GM18505 (cell line): ENCODE measurements around the gene CAD.
"Not testable (repeated sequence)": the region's sequence is repeated elsewhere in the genome, so short reads cannot be mapped to it uniquely, and the experiment has no call there.

Experiments
- ATAC-seq: cut with Tn5 transposase; IDR thresholded peaks from one replicate; pipeline ENCODE4 v1.9.1; 2021; ENCODE audit not compliant: unreplicated experiment
- POLR2A ChIP-seq: IDR thresholded peaks from 4 replicates; pipeline ENCODE4 v1.6.1; 2011; ENCODE audit warnings: borderline replicate concordance; ENCODE audit not compliant: insufficient read depth, insufficient read length; ENCODE audit errors: extremely low read depth

The CAD gene

GRCh38 chr2:27186613-27187345 is 30.4 kb upstream of the CAD start:
- TF ChIP-seq POLR2A = no peak
- no peak for ATAC-seq

GRCh38 chr2:27189989-27190388 is 27.2 kb upstream of the CAD start:
- TF ChIP-seq POLR2A = no peak
- ATAC-seq = no peak

GRCh38 chr2:27191070-27191829 is 25.9 kb upstream of the CAD start:
- no peak for ATAC-seq
- TF ChIP-seq POLR2A = no peak

GRCh38 chr2:27194538-27195354 is 22.4 kb upstream of the CAD start:
- no peak for ATAC-seq
- no peak for TF ChIP-seq POLR2A

- not testable (repeated sequence) for ATAC-seq
Measured at GRCh38 chr2:27195799-27196198, 21.4 kb upstream of the CAD start.

GRCh38 chr2:27198068-27198467 is 19.1 kb upstream of the CAD start:
- not testable (repeated sequence) for ATAC-seq

- ATAC-seq = no peak
- no peak for TF ChIP-seq POLR2A
Measured at GRCh38 chr2:27198627-27199026, 18.5 kb upstream of the CAD start.

GRCh38 chr2:27199241-27199640 is 17.9 kb upstream of the CAD start:
- ATAC-seq = no peak
- no peak for TF ChIP-seq POLR2A

- TF ChIP-seq POLR2A = no peak
Measured at GRCh38 chr2:27201675-27202074, 15.5 kb upstream of the CAD start.

GRCh38 chr2:27202854-27203253 is 14.3 kb upstream of the CAD start:
- ATAC-seq = no peak
- no peak for TF ChIP-seq POLR2A

More at GRCh38 chr2:27201675-27202074, 15.5 kb upstream of the CAD start:
- ATAC-seq = no peak

GRCh38 chr2:27203741-27204140 is 13.4 kb upstream of the CAD start:
- TF ChIP-seq POLR2A = no peak
- no peak for ATAC-seq

- no peak for TF ChIP-seq POLR2A
Measured at GRCh38 chr2:27204566-27204965, 12.6 kb upstream of the CAD start.

GRCh38 chr2:27205206-27205605 is 12.0 kb upstream of the CAD start:
- ATAC-seq = no peak
- no peak for TF ChIP-seq POLR2A

More at GRCh38 chr2:27204566-27204965, 12.6 kb upstream of the CAD start:
- no peak for ATAC-seq
